Thyroid gland (tissue), 4 donors: ENCODE measurements around the gene IFI35. TPM values are rescaled to one million over a fixed set of nuclear protein-coding genes. Genes with fewer than 3 reads are reported as not detected.

Experiments used
- DNase-seq, 2 donors: peaks; one replicate each; pipeline ENCODE4 v3.0.0-alpha.2; 2019
- H3K27ac ChIP-seq, 3 donors: fragments of 200-600 bp; sonication (generic); 1 replicate in 2 of 3; 2 replicates in 1 of 3; pipeline ENCODE4 v1.5.1; 2016 to 2019; ENCODE audit warnings: mild to moderate bottlenecking in 1 of 3, moderate library complexity in 1 of 3
- H3K27me3 ChIP-seq: fragments of 200-600 bp; sonication (generic); one replicate; pipeline ENCODE4 v1.5.1; 2019
- H3K36me3 ChIP-seq, 2 donors: fragments of 200-600 bp; sonication (generic); one replicate each; pipeline ENCODE4 v1.5.1; 2016 to 2019
- H3K4me1 ChIP-seq, 2 donors: fragments of 200-600 bp; sonication (generic); one replicate each; pipeline ENCODE4 v1.5.1; 2017 to 2019
- H3K4me3 ChIP-seq, 3 donors: fragments of 200-600 bp; sonication (generic); replicated peaks in 1 of 3; 1 replicate in 2 of 3; 2 replicates in 1 of 3; pipeline ENCODE4 v1.5.1; 2016; ENCODE audit warnings: mild to moderate bottlenecking in 1 of 3
- H3K9me3 ChIP-seq: fragments of 200-600 bp; sonication (generic); one replicate; pipeline ENCODE4 v1.5.1; 2017
- CTCF ChIP-seq, 6 experiments: fragments of 200-600 bp in 3 of 6; fragments of 450-650 bp in 3 of 6; sonication (generic) in 3 of 6; IDR thresholded peaks; one replicate each; pipeline ENCODE4 v1.5.1; 2016 to 2019; ENCODE audit warnings: antibody characterized with exemption in 6 of 6, mild to moderate bottlenecking in 2 of 6, inconsistent platforms in 1 of 6, moderate library complexity in 1 of 6
- POLR2A ChIP-seq, 2 donors: fragments of 450-650 bp; IDR thresholded peaks; one replicate each; pipeline ENCODE4 v1.6.1; 2017; ENCODE audit warnings: antibody characterized with exemption in 2 of 2, mild to moderate bottlenecking in 2 of 2, moderate library complexity in 1 of 2
- WGBS, 2 donors: methylation state at CpG; one replicate each; pipeline ENCODE4 v1.1.5; 2017; 5-methylcytosine and 5-hydroxymethylcytosine counted together
- intact Hi-C: fragments of 100-400 bp; cut with DNase I; formaldehyde crosslinking; loops from one replicate; pipeline ENCODE4 v1.15.1; 2023
- total RNA-seq, 4 donors: library from RNA; depleted of rRNA; stranded (reverse); fragments of >200 nt; gene quantifications; one replicate each; pipeline ENCODE4 v1.2.3, GENCODE V29; 2016

The IFI35 gene
- total RNA-seq, 4 donors from 2014 or later = 23.9 to 43.9 (median 35.8) TPM

- no peaks in the 10 kb centered on the region for H3K27me3 ChIP-seq
- 76 to 78% methylated on average over 6 of the region's 6 CpGs for WGBS, 2 donors
- TF ChIP-seq POLR2A (IDR thresholded peaks at IDR 0.05) = no peak
- TF ChIP-seq CTCF (IDR thresholded peaks at IDR 0.05) = no peak
- peaks cover 3 to 21% of the 10 kb centered on the region in 2 donors for H3K36me3 ChIP-seq
- H3K9me3 ChIP-seq = no peaks in the 10 kb centered on the region
- intact Hi-C loops = no loop called here
- H3K4me1 ChIP-seq = peaks cover 5 to 50% of the 10 kb centered on the region in 2 donors
- H3K27ac ChIP-seq = peak overlapping the region in 2 of 3 donors; percentile 61 to 92
- DNase-seq = no peak
- H3K4me3 ChIP-seq = no peak overlapping the region
Measured at GRCh38 chr17:43020030-43020621, 13.5 kb downstream of the IFI35 start.

GRCh38 chr17:43020789-43021740 is 14.5 kb downstream of the IFI35 start:
- TF ChIP-seq POLR2A (IDR thresholded peaks at IDR 0.05) (peak in 1 of 2 donors; percentile 35), CTCF (IDR thresholded peaks at IDR 0.05) (no peak)
- peaks cover 8 to 55% of the 10 kb centered on the region in 2 donors for H3K4me1 ChIP-seq
- peaks cover 3 to 18% of the 10 kb centered on the region in 2 donors for H3K36me3 ChIP-seq
- no peaks in the 10 kb centered on the region for H3K27me3 ChIP-seq
- 20 to 28% methylated on average over 31 to 35 of the region's 40 CpGs for WGBS, 2 donors
- intact Hi-C loops = no loop called here
- DNase-seq = peak; percentile 73 to 75
- H3K27ac ChIP-seq = peak overlapping the region; percentile 61 to 92 (median 84)
- no peaks in the 10 kb centered on the region for H3K9me3 ChIP-seq
- peak overlapping the region; percentile 72 to 98 (median 88) for H3K4me3 ChIP-seq

- H3K27ac ChIP-seq = peak within 1 kb of the TSS; percentile 61 to 92 (median 84)
- peaks cover 0 to 10% of the 10 kb centered on the region in 2 donors for H3K36me3 ChIP-seq
- TF ChIP-seq POLR2A (IDR thresholded peaks at IDR 0.05) = peak; percentile 62 to 76
- TF ChIP-seq CTCF (IDR thresholded peaks at IDR 0.05) = no peak
- H3K4me1 ChIP-seq = peaks cover 8 to 49% of the 10 kb centered on the region in 2 donors
- H3K4me3 ChIP-seq = peak within 1 kb of the TSS; percentile 72 to 98 (median 88)
- no peaks in the 10 kb centered on the region for H3K9me3 ChIP-seq
- intact Hi-C loops = no loop called here
- WGBS, 2 donors = 1% methylated on average over 19 to 28 of the region's 80 CpGs
- peak; percentile 81 to 82 for DNase-seq
- H3K27me3 ChIP-seq = no peaks in the 10 kb centered on the region
Measured at GRCh38 chr17:43021741-43022512, 15.3 kb downstream of the IFI35 start, which contains the start of gene VAT1. Gene VAT1 (minus strand): TSS chr17:43022385. CDS start chr17:43022322, 63 bp downstream.

GRCh38 chr17:43024407-43025289 is 18.1 kb downstream of the IFI35 start, which contains the start of gene RND2:
Gene RND2 (plus strand): TSS chr17:43025231. CDS start chr17:43025348, 117 bp downstream.
- Histone ChIP-seq H3K9me3 (no peaks in the 10 kb centered on the region), H3K27me3 (no peaks in the 10 kb centered on the region), H3K27ac (peak within 1 kb of the TSS; percentile 52 to 80 (median 76)), H3K4me1 (peaks cover 8 to 34% of the 10 kb centered on the region in 2 donors), H3K4me3 (peak within 1 kb of the TSS; percentile 8 to 42 (median 30)), H3K36me3 (no peaks in the 10 kb centered on the region)
- intact Hi-C loops = loop anchor here (2.0 to 5.0 kb wide), 2 partner anchors 102 to 143 kb away; no protein-coding TSS in a partner anchor
- TF ChIP-seq POLR2A (IDR thresholded peaks at IDR 0.05) (peak in 1 of 2 donors; percentile 67), CTCF (IDR thresholded peaks at IDR 0.05) (peak; percentile 54 to 97 (median 86))
- DNase-seq = peak; percentile 92 to 95
- WGBS, 2 donors = 0% methylated on average over 26 to 32 of the region's 61 CpGs
